GM12874 (cell line): Measurements from ENCODE around the gene HSDL2.

ENCODE experiments used
- CTCF ChIP-seq: IDR thresholded peaks from 2 replicates; pipeline ENCODE4 v1.5.1; 2011; ENCODE audit warnings: low read depth, mild to moderate bottlenecking, control low read depth, low read length, moderate library complexity; ENCODE audit not compliant: insufficient read depth

Gene HSDL2

GRCh38 chr9:112379177-112380101 lies 469 bp upstream of the HSDL2 start:
- no peak for TF ChIP-seq CTCF

GRCh38 chr9:112380825-112381221 lies 915 bp downstream of the HSDL2 start:
- no peak for TF ChIP-seq CTCF

GRCh38 chr9:112382066-112382465 lies 2.2 kb downstream of the HSDL2 start:
- no peak for TF ChIP-seq CTCF

GRCh38 chr9:112382501-112383364 lies 2.8 kb downstream of the HSDL2 start:
- no peak for TF ChIP-seq CTCF

GRCh38 chr9:112384219-112384618 lies 4.3 kb downstream of the HSDL2 start:
- no peak for TF ChIP-seq CTCF

- no peak for TF ChIP-seq CTCF
Observed at GRCh38 chr9:112384690-112385089, 4.8 kb downstream of the HSDL2 start.

- no peak for TF ChIP-seq CTCF
Observed at GRCh38 chr9:112387115-112387514, 7.2 kb downstream of the HSDL2 start.
